ENCODE measurements around the gene RAMP2.

DNA sequence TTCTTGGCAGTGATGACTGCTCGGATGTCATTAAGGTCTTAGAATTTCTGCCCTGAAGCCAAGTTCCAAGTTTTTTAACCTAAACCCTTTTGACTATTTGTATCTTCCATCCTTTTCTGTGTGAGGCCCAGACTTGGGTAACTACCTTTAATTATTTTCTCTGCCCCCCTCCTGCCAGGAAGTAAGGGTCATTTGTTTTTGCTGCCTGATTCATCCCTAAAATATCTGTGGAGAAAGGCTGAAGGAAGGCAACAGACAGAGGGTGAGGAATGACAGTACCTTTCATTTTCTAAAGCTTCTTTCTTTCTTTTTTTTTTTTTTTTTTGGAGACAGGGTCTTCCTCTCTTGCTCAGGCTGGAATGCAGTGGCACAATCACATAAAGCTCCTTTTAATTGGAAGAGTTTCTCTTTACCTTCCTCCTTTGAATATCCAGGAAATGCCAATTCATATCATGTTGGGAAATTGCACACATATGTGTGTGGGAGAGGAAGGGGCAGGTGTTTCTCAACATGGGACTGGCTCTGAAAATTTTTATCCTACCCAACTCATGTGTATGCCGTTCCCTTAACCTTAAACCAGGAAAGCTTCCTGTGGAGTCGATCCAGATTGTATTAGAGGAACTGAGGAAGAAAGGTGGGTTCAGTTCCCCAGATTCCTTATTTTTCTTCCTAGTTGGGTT, 13.2 kb downstream of the RAMP2 start:
- TF ChIP-seq, protein P1, sequence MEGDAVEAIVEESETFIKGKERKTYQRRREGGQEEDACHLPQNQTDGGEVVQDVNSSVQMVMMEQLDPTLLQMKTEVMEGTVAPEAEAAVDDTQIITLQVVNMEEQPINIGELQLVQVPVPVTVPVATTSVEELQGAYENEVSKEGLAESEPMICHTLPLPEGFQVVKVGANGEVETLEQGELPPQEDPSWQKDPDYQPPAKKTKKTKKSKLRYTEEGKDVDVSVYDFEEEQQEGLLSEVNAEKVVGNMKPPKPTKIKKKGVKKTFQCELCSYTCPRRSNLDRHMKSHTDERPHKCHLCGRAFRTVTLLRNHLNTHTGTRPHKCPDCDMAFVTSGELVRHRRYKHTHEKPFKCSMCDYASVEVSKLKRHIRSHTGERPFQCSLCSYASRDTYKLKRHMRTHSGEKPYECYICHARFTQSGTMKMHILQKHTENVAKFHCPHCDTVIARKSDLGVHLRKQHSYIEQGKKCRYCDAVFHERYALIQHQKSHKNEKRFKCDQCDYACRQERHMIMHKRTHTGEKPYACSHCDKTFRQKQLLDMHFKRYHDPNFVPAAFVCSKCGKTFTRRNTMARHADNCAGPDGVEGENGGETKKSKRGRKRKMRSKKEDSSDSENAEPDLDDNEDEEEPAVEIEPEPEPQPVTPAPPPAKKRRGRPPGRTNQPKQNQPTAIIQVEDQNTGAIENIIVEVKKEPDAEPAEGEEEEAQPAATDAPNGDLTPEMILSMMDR (IDR thresholded peaks at IDR 0.05), result no peak
- no peak for TF ChIP-seq POLR2A (IDR thresholded peaks at IDR 0.05; ENCODE audit: low read depth)
- TF ChIP-seq POLR2AphosphoS5 (IDR thresholded peaks at IDR 0.05), result no peak
